ENCODE measurements around the gene SULF2. TPM values are rescaled to one million over a fixed set of nuclear protein-coding genes. Genes with fewer than 3 reads are reported as not detected.

Gene SULF2
- total RNA-seq, 2 donors from 2014 or later, result 2.1 TPM; not detected in 1

DNA sequence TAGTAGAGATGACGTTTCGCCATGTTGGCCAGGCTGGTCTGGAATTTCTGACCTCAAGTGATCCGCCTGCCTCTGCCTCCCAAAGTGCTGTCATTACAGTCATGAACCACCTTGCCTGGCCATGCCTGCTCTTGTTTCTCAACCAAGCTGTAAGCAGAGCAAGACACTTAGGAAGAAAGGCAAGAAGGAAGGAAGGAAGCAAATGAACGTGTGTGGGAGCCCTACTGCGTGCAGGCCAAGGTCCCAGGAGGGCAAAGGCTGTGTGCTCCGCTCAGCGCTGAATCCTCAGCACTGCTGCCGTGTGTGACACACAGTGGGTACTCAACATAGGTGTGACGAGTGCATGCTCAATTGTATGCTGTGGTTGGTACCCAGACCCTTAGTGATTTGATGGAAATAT, 47.4 kb downstream of the SULF2 start:
- peaks cover 0 to 8% of the 10 kb centered on the region in 2 donors for H3K27me3 Mint-ChIP-seq
- ATAC-seq (no peak), DNase-seq (ENCODE audit: low spot score) (no peak)
- no peak overlapping the region for H3K4me3 Mint-ChIP-seq
- no peaks in the 10 kb centered on the region for H3K9me3 Mint-ChIP-seq
- H3K27ac Mint-ChIP-seq, result no peak overlapping the region
- H3K36me3 Mint-ChIP-seq, result no peaks in the 10 kb centered on the region
- peaks cover 0 to 6% of the 10 kb centered on the region in 2 donors for H3K4me1 Mint-ChIP-seq (ENCODE audit: low read depth in 2 of 2)

DNA sequence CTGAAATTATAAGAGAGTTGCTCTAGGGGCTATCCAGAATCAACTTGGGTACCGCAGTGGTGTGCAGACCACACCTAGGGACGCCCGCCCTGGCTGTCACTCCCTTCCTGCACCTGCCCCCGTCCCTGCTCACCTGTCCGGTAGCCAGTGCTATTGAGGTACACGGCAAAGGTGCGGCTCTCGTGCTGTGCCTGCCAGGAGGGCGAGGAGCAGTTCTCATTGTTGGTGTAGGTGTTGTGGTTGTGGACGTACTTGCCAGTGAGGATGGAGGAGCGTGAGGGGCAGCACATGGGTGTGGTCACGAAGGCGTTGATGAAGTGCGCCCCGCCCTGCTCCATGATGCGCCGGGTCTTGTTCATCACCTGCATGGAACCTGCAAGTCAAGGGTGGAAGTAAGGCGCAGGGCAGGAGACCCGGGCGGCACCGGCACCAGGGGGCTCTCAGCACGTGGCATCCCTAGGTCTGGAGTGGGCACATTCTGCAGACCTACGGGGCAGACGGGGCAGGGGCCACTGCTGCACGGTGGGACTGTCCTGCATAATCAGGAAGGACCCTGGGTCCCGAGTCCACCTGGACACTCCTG, 48.6 kb downstream of the SULF2 start:
- Mint-ChIP-seq H3K9me3 (no peaks in the 10 kb centered on the region), H3K36me3 (no peaks in the 10 kb centered on the region), H3K27ac (peak overlapping the region in 1 of 2 donors; percentile 40), H3K27me3 (peaks cover 0 to 8% of the 10 kb centered on the region in 2 donors), H3K4me1 (ENCODE audit: low read depth in 2 of 2) (peaks cover 0 to 6% of the 10 kb centered on the region in 2 donors), H3K4me3 (no peak overlapping the region)
- no peak for DNase-seq (ENCODE audit: low spot score)
- ATAC-seq, result no peak

DNA sequence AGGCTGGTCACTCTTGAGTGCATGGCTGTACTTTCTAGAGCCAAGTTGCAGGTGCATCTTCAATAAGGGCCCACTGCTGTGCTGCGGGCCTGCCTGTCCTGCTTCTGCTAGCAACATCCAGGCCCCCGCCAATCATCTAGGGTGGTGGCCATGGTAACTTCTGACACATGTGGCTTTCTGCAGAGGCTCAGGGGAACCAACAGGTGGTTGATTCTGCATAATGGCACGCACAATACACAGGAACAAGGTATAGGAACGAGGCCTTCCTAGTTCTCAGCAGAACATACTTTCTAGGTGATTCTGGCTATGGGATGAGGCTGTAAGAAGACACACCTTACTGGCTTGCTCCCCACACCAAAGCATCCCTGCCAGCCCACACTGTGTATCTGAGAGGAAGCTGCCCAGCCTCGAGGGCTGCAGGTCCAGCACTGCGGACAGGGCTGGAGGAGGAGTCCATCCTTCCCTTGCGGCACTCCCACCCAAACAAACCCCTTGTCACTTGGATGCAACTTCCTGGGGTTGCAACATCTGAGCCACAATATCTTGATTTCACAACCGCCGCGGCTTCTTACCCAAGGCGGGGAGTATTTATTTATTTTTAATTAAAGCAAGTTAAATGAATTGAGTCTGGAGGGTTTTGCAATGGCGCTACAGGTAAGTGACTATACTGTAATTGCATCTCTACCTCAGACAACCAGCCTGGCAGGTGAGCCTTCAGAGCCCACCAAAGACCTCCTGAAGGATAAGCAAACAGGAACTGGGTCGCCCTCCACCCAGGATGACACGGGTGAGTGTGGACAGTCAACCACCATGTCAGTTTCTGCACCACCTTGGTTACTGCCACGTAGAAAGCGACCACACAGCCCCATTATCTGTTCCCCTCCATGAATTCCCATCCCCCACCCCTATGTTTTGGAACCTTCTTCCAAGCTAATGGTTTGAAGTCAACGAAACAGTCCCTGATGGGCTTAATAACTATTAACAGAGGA, 49.6 kb downstream of the SULF2 start:
- DNase-seq (ENCODE audit: low spot score) (no peak), ATAC-seq (peak; percentile 75 to 82)
- H3K4me3 Mint-ChIP-seq, result no peak overlapping the region
- no peaks in the 10 kb centered on the region for H3K9me3 Mint-ChIP-seq
- H3K36me3 Mint-ChIP-seq, result no peaks in the 10 kb centered on the region
- peak overlapping the region in 1 of 2 donors; percentile 40 for H3K27ac Mint-ChIP-seq
- peaks cover 0 to 6% of the 10 kb centered on the region in 2 donors for H3K4me1 Mint-ChIP-seq (ENCODE audit: low read depth in 2 of 2)
- H3K27me3 Mint-ChIP-seq, result peaks cover 0 to 2% of the 10 kb centered on the region in 2 donors

DNA sequence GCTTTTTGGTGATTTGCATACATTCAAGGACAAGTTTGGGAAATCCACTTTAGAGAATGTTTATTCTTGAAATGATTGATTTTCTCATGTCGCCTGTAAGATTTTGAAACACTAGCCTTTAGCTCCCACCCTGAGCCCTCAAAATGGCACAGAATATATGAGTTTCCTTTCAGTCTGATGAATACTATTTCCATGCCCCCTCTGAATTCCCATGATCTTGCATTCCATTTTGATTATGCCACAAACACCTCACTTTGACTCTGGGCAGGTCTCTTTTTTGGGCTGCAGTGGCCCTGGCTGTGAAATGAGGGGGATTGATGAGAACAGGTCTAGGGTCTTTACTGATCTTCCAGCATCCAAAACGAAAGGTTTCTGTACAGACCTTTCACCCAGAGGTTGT, 50.4 kb downstream of the SULF2 start:
- DNase-seq (ENCODE audit: low spot score), result no peak
- peaks cover 0 to 6% of the 10 kb centered on the region in 2 donors for H3K4me1 Mint-ChIP-seq (ENCODE audit: low read depth in 2 of 2)
- no peaks in the 10 kb centered on the region for H3K36me3 Mint-ChIP-seq
- no peak overlapping the region for H3K27ac Mint-ChIP-seq
- H3K9me3 Mint-ChIP-seq, result no peaks in the 10 kb centered on the region
- H3K4me3 Mint-ChIP-seq, result no peak overlapping the region
- peaks cover 0 to 2% of the 10 kb centered on the region in 2 donors for H3K27me3 Mint-ChIP-seq
- no peak for ATAC-seq

DNA sequence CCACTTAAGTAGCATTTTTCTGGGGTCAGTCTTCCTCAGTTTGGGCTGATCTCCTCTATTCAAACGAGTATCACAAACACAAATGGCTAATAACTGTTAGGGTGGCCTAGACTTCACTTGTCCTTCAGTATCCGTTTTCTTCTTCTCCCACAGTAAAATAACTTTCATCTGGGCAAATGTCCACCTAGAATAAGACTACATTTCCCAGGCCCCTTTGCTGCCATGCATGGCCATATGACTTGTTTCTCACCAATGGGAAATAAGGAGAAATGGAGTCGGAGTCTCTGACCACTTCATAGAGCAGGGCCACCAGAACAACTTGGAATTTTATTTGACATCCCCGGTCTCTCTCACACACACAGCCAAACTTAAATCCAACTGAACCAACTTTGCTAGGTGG, 51.4 kb downstream of the SULF2 start:
- DNase-seq (ENCODE audit: low spot score) (no peak), ATAC-seq (no peak)
- Mint-ChIP-seq H3K4me1 (ENCODE audit: low read depth in 2 of 2) (peaks cover 0 to 11% of the 10 kb centered on the region in 2 donors), H3K27ac (no peak overlapping the region), H3K9me3 (no peaks in the 10 kb centered on the region), H3K4me3 (no peak overlapping the region), H3K27me3 (no peaks in the 10 kb centered on the region), H3K36me3 (no peaks in the 10 kb centered on the region)

DNA sequence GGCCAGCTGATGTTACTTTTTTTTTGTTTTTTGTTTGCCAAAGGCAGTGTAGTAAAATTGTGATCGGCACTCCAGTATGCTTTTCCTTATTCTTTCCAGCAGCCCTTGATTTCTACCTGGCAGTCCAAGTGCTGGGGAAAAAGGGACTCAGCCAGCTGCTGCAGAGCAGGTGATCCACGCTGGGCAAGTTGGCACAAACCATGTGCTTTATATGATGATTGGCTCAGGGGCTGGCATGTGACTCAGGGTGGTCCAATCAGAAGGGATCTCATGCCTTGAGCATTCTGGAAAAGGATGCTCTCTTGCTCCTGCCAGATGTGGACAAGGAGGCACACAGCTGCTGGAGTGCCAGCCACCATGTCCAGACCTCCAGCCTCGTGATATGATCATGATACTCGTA, 54.5 kb downstream of the SULF2 start:
- Mint-ChIP-seq H3K36me3 (no peaks in the 10 kb centered on the region), H3K9me3 (no peaks in the 10 kb centered on the region), H3K4me1 (ENCODE audit: low read depth in 2 of 2) (peaks cover 16 to 28% of the 10 kb centered on the region in 2 donors), H3K4me3 (no peak overlapping the region), H3K27me3 (no peaks in the 10 kb centered on the region), H3K27ac (no peak overlapping the region)
- ATAC-seq (no peak), DNase-seq (ENCODE audit: low spot score) (no peak)

DNA sequence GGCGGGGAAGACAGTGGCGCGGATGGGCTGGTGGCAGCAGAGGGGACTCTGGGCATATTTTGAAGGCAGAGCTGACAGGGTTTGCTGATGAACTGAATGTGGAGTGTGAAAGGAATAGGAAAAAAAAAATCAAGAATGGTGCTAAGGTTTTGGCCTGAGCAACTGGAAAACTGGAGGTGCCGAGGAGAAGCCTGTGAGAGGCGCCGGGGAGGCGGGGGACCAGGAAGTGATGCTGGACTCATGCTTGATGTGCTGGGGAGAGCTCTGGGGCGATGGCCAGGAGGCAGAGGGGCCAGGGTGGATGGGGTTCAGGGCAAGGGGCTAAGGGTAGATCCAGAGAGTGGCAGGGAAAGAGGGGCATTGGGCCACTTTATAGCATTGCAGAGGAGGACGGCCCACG, 55.8 kb downstream of the SULF2 start:
- no peaks in the 10 kb centered on the region for H3K36me3 Mint-ChIP-seq
- H3K27me3 Mint-ChIP-seq, result no peaks in the 10 kb centered on the region
- peak overlapping the region; percentile 95 to 99 for H3K27ac Mint-ChIP-seq
- no peaks in the 10 kb centered on the region for H3K9me3 Mint-ChIP-seq
- H3K4me3 Mint-ChIP-seq, result no peak overlapping the region
- DNase-seq (ENCODE audit: low spot score) (no peak), ATAC-seq (no peak)
- H3K4me1 Mint-ChIP-seq (ENCODE audit: low read depth in 2 of 2), result peaks cover 16 to 25% of the 10 kb centered on the region in 2 donors

DNA sequence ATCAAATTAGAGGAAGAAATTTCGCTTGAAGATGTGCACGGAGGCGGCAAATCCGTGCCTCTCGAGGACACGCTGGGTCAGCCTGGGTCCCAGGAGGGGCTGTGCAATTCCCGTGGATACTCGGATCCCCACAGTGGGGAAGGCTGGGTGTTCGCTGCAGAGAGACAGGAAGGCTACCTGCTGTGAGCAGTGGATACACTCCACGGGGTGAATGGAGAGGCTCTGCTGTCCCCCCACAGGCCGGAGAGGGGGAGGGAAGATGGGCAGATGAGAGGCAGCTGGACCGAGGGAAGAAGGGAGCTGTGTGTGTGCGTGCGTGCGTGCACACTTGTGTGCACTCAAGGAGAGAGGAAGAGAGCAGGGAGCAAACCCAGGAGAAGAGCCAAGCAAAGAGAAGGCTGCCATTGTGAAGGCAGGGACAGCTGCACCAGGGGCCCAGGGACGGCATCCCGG, 57.3 kb downstream of the SULF2 start:
- no peaks in the 10 kb centered on the region for H3K9me3 Mint-ChIP-seq
- peaks cover 16 to 25% of the 10 kb centered on the region in 2 donors for H3K4me1 Mint-ChIP-seq (ENCODE audit: low read depth in 2 of 2)
- DNase-seq (ENCODE audit: low spot score), result no peak
- H3K27ac Mint-ChIP-seq, result peak overlapping the region; percentile 95 to 99
- H3K27me3 Mint-ChIP-seq, result no peaks in the 10 kb centered on the region
- no peaks in the 10 kb centered on the region for H3K36me3 Mint-ChIP-seq
- ATAC-seq, result no peak
- H3K4me3 Mint-ChIP-seq, result peak overlapping the region; percentile 94

DNA sequence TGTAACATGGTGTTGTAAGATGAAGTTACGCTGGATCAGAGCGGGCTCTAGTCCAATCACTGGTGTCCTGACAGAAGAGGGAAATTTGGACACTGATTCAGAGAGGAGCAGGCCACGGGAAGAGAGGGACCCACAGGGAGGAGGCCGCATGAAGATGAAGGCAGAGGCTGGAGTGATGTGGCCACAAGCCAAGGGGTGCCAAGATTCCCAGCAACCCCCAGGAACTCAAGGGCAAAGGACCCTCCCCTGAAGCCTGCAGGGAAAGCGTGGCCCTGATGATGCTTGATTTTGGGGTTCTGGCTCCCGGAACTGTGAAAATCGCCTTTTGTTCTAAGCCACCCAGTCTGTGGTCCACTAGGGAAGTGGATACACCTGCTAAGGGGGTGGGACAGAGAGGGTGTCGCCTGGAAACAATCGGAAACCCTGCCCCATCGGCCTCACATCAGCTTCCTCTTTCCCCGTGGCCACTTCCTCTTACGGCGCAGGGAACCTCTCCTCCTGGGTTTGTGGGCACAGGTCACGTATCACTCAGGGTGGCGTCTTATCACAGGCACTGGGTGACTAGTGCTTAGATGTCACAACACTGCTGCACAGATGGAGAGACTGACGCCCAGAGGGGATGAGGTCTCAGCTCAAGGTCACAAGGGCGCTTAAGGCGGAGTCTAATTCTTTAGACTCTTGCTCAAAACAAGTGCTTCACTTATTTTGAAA, 58.0 kb downstream of the SULF2 start:
- H3K9me3 Mint-ChIP-seq, result no peaks in the 10 kb centered on the region
- peak overlapping the region; percentile 94 for H3K4me3 Mint-ChIP-seq
- H3K27me3 Mint-ChIP-seq, result no peaks in the 10 kb centered on the region
- no peaks in the 10 kb centered on the region for H3K36me3 Mint-ChIP-seq
- DNase-seq (ENCODE audit: low spot score) (peak; percentile 90), ATAC-seq (peak; percentile 98 to 99)
- H3K4me1 Mint-ChIP-seq (ENCODE audit: low read depth in 2 of 2), result peaks cover 16 to 25% of the 10 kb centered on the region in 2 donors
- H3K27ac Mint-ChIP-seq, result peak overlapping the region; percentile 95 to 99

DNA sequence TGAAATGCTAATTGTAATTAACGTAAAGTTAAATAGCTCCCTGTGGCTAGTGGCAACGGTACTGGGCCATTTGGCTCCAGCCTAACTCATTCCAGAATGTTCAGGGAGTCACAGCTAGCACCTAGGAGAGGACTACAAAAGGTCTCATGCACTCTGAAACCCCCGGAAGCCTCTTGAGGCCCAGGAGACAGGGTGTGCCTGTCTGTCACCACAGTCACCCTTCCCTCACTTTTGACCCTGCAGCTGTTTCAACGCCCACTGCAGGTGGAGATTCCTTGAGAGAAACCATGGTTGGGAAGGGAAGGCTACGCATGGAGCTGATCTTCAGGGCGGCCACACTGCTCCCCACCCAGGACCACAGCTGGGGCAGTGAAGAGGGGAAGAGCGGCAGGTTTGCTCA, 58.6 kb downstream of the SULF2 start:
- Mint-ChIP-seq H3K4me3 (no peak overlapping the region), H3K9me3 (no peaks in the 10 kb centered on the region), H3K36me3 (no peaks in the 10 kb centered on the region), H3K4me1 (ENCODE audit: low read depth in 2 of 2) (peaks cover 16 to 25% of the 10 kb centered on the region in 2 donors), H3K27ac (peak overlapping the region; percentile 95 to 99), H3K27me3 (no peaks in the 10 kb centered on the region)
- DNase-seq (ENCODE audit: low spot score), result no peak
- no peak for ATAC-seq

DNA sequence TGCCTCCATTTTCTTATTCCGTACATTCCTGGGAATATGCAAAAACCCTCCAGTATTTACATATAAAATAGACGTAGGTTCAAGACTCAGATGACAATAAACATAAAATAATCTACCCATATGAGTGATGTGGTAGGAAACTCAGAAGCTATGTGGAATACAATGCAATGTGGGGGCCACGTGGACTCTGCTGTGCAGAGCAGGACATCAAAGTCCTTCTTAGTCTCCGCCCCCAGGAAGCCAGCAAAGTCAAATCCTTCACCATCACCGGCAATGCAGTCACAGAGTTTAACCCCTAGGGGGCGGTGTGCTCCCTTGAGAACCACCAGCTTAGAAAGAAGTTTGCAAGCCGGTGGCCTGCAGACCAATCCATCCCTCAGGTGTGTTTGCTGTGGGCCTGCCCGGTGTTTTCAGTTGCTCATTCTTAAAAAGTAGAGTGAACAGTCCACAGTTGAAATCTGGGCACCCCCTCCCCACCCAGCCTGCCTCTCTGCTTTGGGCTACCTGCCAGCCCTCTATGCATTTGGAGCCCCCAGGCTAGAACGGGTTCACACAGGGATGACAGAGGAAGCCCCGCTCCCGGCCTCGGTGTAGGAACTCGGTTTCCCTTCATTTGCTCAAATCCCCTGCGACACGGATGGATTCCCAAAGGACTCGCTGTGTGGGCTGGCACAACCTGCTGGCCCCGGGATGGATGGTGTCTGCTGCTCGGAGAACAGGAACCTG, 59.9 kb downstream of the SULF2 start:
- Mint-ChIP-seq H3K9me3 (no peaks in the 10 kb centered on the region), H3K27me3 (no peaks in the 10 kb centered on the region), H3K4me3 (no peak overlapping the region), H3K27ac (no peak overlapping the region), H3K36me3 (no peaks in the 10 kb centered on the region), H3K4me1 (ENCODE audit: low read depth in 2 of 2) (peaks cover 16 to 25% of the 10 kb centered on the region in 2 donors)
- DNase-seq (ENCODE audit: low spot score) (peak; percentile 82), ATAC-seq (peak; percentile 52 to 59)

DNA sequence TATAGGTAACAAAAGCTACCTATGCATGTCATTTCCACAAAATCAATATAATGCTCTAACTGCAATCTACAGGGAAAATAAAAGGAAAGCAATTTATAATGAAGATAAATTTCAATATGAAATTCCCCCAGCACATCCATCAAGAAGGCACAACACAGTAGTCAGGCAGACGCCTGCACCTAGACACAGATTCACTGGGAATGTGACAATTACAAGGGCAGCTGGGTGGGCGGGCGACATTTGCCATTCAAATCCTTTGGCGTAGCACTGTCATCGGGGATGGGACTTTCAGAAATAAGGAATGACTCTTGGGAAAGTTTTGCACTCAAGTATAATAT, 60.4 kb downstream of the SULF2 start:
- H3K4me1 Mint-ChIP-seq (ENCODE audit: low read depth in 2 of 2), result peaks cover 16 to 25% of the 10 kb centered on the region in 2 donors
- H3K36me3 Mint-ChIP-seq, result no peaks in the 10 kb centered on the region
- ATAC-seq, result no peak
- H3K27ac Mint-ChIP-seq, result peak overlapping the region in 1 of 2 donors; percentile 41
- no peaks in the 10 kb centered on the region for H3K9me3 Mint-ChIP-seq
- no peaks in the 10 kb centered on the region for H3K27me3 Mint-ChIP-seq
- no peak overlapping the region for H3K4me3 Mint-ChIP-seq
- no peak for DNase-seq (ENCODE audit: low spot score)

DNA sequence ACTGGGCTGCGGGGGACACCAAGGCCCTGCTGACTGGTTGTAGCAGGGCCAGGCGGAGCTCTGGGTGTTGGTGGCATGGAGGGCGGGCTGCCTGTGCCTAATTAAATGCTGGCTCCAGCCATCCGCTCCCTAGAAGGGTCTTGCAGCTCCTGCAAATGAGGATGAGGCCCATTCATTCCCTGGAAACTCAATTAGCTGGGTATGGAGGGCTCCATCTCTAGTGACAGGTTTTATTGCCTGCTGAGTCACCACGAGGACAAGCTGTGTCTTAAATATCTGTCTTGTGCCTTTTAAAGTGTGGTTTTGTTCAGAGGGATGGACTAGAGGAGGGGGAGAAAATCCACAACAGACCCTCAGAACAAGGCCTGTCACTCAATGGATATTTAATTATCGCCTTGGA, 60.9 kb downstream of the SULF2 start:
- Mint-ChIP-seq H3K27me3 (no peaks in the 10 kb centered on the region), H3K27ac (peak overlapping the region in 1 of 2 donors; percentile 41), H3K9me3 (no peaks in the 10 kb centered on the region), H3K4me3 (no peak overlapping the region), H3K36me3 (no peaks in the 10 kb centered on the region), H3K4me1 (ENCODE audit: low read depth in 2 of 2) (peaks cover 16 to 22% of the 10 kb centered on the region in 2 donors)
- DNase-seq (ENCODE audit: low spot score), result no peak
- no peak for ATAC-seq
